Measurements from ENCODE around the gene MFSD2B.
"Not testable (repeated sequence)": the region's sequence is repeated elsewhere in the genome, so short reads cannot be mapped to it uniquely, and the experiment has no call there.

The MFSD2B gene

GRCh38 chr2:24010477-24011249 is 778 bp downstream of the MFSD2B start:
- Histone ChIP-seq H3K36me3 (ENCODE audit: low read depth) (no peaks in the 10 kb centered on the region), H3K9me3 (ENCODE audit: severe bottlenecking) (no peaks in the 10 kb centered on the region), H3K4me1 (ENCODE audit: insufficient read depth, poor library complexity, severe bottlenecking) (peaks cover 12% of the 10 kb centered on the region), H3K4me3 (ENCODE audit: severe bottlenecking) (no peak overlapping the region), H3K27ac (ENCODE audit: poor library complexity, severe bottlenecking) (no peak overlapping the region), H3K27me3 (ENCODE audit: insufficient read depth, poor library complexity, severe bottlenecking) (no peaks in the 10 kb centered on the region)
- ATAC-seq (ENCODE audit: low read depth) (peak; percentile 17; the same call in 1 of the 3 replicates), DNase-seq (ENCODE audit: low spot score) (no peak)
- no peak for TF ChIP-seq CTCF (IDR thresholded peaks at IDR 0.05; ENCODE audit: poor library complexity, severe bottlenecking)

- H3K4me3 ChIP-seq (ENCODE audit: severe bottlenecking): no peak overlapping the region
- no peak for ATAC-seq (ENCODE audit: low read depth)
- TF ChIP-seq CTCF (IDR thresholded peaks at IDR 0.05; ENCODE audit: poor library complexity, severe bottlenecking): no peak
- H3K9me3 ChIP-seq (ENCODE audit: severe bottlenecking): no peaks in the 10 kb centered on the region
- H3K27me3 ChIP-seq (ENCODE audit: insufficient read depth, poor library complexity, severe bottlenecking): no peaks in the 10 kb centered on the region
- H3K36me3 ChIP-seq (ENCODE audit: low read depth): no peaks in the 10 kb centered on the region
- DNase-seq (ENCODE audit: low spot score): no peak
- no peak overlapping the region for H3K27ac ChIP-seq (ENCODE audit: poor library complexity, severe bottlenecking)
- peaks cover 20% of the 10 kb centered on the region for H3K4me1 ChIP-seq (ENCODE audit: insufficient read depth, poor library complexity, severe bottlenecking)
These were observed 1.6 kb downstream of the MFSD2B start for GRCh38 chr2:24011250-24012104.

- H3K27ac ChIP-seq (ENCODE audit: poor library complexity, severe bottlenecking): no peak overlapping the region
- ATAC-seq (ENCODE audit: low read depth) (no peak), DNase-seq (ENCODE audit: low spot score) (no peak)
- H3K27me3 ChIP-seq (ENCODE audit: insufficient read depth, poor library complexity, severe bottlenecking): no peaks in the 10 kb centered on the region
- H3K9me3 ChIP-seq (ENCODE audit: severe bottlenecking): no peaks in the 10 kb centered on the region
- no peak for TF ChIP-seq CTCF (IDR thresholded peaks at IDR 0.05; ENCODE audit: poor library complexity, severe bottlenecking)
- H3K36me3 ChIP-seq (ENCODE audit: low read depth): no peaks in the 10 kb centered on the region
- peaks cover 22% of the 10 kb centered on the region for H3K4me1 ChIP-seq (ENCODE audit: insufficient read depth, poor library complexity, severe bottlenecking)
- no peak overlapping the region for H3K4me3 ChIP-seq (ENCODE audit: severe bottlenecking)
These were observed 2.8 kb downstream of the MFSD2B start for GRCh38 chr2:24012521-24013188.

- not testable (repeated sequence) for ATAC-seq (ENCODE audit: low read depth); H3K4me3 ChIP-seq (ENCODE audit: severe bottlenecking); H3K9me3 ChIP-seq (ENCODE audit: severe bottlenecking); DNase-seq (ENCODE audit: low spot score); H3K36me3 ChIP-seq (ENCODE audit: low read depth); H3K27me3 ChIP-seq (ENCODE audit: insufficient read depth, poor library complexity, severe bottlenecking)
- peaks cover 22% of the 10 kb centered on the region for H3K4me1 ChIP-seq (ENCODE audit: insufficient read depth, poor library complexity, severe bottlenecking)
- H3K27ac ChIP-seq (ENCODE audit: poor library complexity, severe bottlenecking): peak overlapping the region; percentile 93
These were observed 5.0 kb downstream of the MFSD2B start for GRCh38 chr2:24014902-24015301.

Measured in RWPE2 (cell line).